ENCODE measurements around the gene MRM2. TPM values are rescaled to one million over a fixed set of nuclear protein-coding genes. Genes with fewer than 3 reads are reported as not detected.
A peak's percentile ranks its signal among the peaks of the same experiment; 100 is the strongest.

MRM2 gene
- total RNA-seq, 4 donors from 2014 or later, result 13.4 to 24.7 (median 15.8) TPM

DNA sequence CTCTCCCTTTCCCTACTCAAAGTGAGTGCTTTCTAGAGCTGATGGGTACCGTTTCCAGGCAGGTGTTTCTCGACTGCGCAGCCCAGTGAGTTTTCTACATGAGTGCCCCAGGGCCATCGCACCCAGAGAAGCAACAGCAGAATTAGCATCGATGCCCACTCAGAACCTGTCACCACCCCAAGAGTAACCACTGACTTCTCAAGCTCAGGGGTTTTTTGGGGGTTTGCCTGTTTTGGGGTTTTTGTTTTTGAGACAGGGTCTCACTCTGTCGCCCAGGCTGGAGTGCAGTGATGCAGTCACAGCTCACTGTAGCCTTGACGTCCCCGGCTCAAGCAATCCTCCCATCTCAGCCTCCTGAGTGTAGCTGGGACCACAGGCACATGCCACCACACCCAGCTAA lies 46.5 kb upstream of the MRM2 start:
- H3K9me3 ChIP-seq, result no peaks in the 10 kb centered on the region
- WGBS, 2 donors, result 90 to 94% methylated on average over 8 of the region's 8 CpGs
- no peak overlapping the region for H3K4me3 ChIP-seq
- H3K4me1 ChIP-seq, result no peaks in the 10 kb centered on the region
- H3K36me3 ChIP-seq, result peaks cover 0 to 13% (median 0%) of the 10 kb centered on the region in 3 donors
- no peak overlapping the region for H3K27ac ChIP-seq
- no peak for DNase-seq (ENCODE audit: low spot score in 2 of 2)
- no peaks in the 10 kb centered on the region for H3K27me3 ChIP-seq
- TF ChIP-seq POLR2A (IDR thresholded peaks at IDR 0.05) (no peak), EP300 (IDR thresholded peaks at IDR 0.05) (no peak)
- TF ChIP-seq, protein P1, sequence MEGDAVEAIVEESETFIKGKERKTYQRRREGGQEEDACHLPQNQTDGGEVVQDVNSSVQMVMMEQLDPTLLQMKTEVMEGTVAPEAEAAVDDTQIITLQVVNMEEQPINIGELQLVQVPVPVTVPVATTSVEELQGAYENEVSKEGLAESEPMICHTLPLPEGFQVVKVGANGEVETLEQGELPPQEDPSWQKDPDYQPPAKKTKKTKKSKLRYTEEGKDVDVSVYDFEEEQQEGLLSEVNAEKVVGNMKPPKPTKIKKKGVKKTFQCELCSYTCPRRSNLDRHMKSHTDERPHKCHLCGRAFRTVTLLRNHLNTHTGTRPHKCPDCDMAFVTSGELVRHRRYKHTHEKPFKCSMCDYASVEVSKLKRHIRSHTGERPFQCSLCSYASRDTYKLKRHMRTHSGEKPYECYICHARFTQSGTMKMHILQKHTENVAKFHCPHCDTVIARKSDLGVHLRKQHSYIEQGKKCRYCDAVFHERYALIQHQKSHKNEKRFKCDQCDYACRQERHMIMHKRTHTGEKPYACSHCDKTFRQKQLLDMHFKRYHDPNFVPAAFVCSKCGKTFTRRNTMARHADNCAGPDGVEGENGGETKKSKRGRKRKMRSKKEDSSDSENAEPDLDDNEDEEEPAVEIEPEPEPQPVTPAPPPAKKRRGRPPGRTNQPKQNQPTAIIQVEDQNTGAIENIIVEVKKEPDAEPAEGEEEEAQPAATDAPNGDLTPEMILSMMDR (IDR thresholded peaks at IDR 0.05), result no peak

DNA sequence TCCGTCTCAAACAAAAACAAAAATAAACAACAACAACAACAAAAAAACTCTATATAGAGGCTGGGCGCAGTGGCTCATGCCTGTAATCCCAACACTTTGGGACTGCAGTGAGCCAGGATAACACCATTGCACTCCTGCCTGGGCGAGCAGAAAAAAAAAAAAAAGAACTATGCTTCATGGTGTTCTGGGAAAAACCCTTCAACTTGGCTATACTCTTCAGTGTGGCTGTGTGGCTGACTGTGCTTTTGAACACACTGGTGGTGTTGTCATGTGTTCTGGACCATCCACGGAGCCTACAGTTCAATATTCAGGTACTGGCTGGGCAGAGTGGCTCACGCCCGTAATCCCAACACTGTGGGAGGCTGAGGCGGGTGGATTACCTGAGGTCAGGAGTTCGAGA lies 45.7 kb upstream of the MRM2 start:
- Histone ChIP-seq H3K4me3 (no peak overlapping the region), H3K9me3 (no peaks in the 10 kb centered on the region), H3K27ac (no peak overlapping the region), H3K27me3 (no peaks in the 10 kb centered on the region), H3K4me1 (no peaks in the 10 kb centered on the region), H3K36me3 (peaks cover 0 to 13% (median 0%) of the 10 kb centered on the region in 3 donors)
- WGBS, 2 donors, result 87 to 96% methylated on average over 8 of the region's 8 CpGs
- TF ChIP-seq EP300 (IDR thresholded peaks at IDR 0.05) (no peak), POLR2A (IDR thresholded peaks at IDR 0.05) (no peak)
- TF ChIP-seq, protein P1 (IDR thresholded peaks at IDR 0.05), result no peak
- DNase-seq (ENCODE audit: low spot score in 2 of 2), result no peak

DNA sequence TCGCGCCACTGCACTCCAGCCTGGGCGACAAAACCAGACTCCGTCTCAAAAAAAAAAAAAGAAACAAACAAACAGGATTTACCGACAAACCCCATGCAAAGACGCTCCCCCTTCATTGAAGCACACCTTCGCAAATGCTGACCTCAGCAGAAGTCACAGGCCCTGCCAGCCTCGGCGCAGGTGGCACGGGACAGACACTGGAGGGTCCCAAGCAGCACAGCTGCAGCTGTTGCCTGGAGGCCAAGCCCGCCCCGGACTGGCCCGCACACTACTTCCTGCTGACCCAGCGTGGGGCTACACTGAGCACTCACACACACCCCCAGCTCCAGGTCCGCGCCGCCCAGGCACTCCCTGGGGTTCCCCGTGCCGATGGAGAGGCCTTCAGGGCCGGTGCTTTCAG lies 41.1 kb upstream of the MRM2 start:
- DNase-seq (ENCODE audit: low spot score in 2 of 2), result no peak
- 91% methylated on average over 18 to 19 of the region's 20 CpGs for WGBS, 2 donors
- no peaks in the 10 kb centered on the region for H3K9me3 ChIP-seq
- H3K4me3 ChIP-seq, result no peak overlapping the region
- TF ChIP-seq EP300 (IDR thresholded peaks at IDR 0.05) (no peak), POLR2A (IDR thresholded peaks at IDR 0.05) (no peak)
- TF ChIP-seq, protein P1 (IDR thresholded peaks at IDR 0.05), result no peak
- H3K27me3 ChIP-seq, result no peaks in the 10 kb centered on the region
- H3K27ac ChIP-seq, result no peak overlapping the region
- H3K4me1 ChIP-seq, result peaks cover 0 to 25% (median 0%) of the 10 kb centered on the region in 4 donors
- H3K36me3 ChIP-seq, result peaks cover 0 to under 1% (median 0%) of the 10 kb centered on the region in 3 donors

DNA sequence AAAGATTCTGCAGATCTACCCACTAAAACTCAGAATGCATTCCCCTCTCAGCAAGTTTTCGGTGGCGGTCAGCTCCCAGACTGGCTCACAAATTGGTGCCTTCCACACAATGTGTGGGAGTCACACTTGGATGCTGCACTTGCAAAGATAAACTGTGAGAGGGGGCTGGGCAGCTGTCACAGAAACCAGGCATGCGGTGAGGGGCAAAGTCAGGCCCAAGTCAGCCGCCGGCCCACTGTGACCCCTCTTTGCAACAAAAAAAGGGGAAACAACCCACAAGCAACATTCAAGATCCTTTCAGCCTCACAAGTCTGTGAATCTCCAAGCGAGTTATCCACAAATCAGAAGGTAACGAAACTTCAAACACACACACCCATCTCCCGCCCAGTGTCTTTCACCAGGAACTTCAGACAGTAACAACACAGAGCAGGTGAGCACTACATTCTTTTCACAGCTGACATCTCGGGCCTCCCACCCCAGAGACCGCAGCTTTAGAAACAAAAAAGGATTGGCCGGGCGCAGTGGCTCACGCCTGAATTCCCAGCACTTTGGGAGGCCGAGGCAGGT lies 40.3 kb upstream of the MRM2 start:
- no peak for DNase-seq (ENCODE audit: low spot score in 2 of 2)
- Histone ChIP-seq H3K27me3 (no peaks in the 10 kb centered on the region), H3K4me1 (peaks cover 0 to 25% (median 0%) of the 10 kb centered on the region in 4 donors), H3K9me3 (no peaks in the 10 kb centered on the region), H3K36me3 (peaks cover 0 to 8% (median 0%) of the 10 kb centered on the region in 3 donors), H3K27ac (peak overlapping the region in 1 of 4 donors; percentile 34), H3K4me3 (no peak overlapping the region)
- 73 to 76% methylated on average over 14 of the region's 14 CpGs for WGBS, 2 donors
- TF ChIP-seq, protein P1 (IDR thresholded peaks at IDR 0.05), result no peak
- TF ChIP-seq POLR2A (IDR thresholded peaks at IDR 0.05), result no peak
- TF ChIP-seq EP300 (IDR thresholded peaks at IDR 0.05), result no peak

DNA sequence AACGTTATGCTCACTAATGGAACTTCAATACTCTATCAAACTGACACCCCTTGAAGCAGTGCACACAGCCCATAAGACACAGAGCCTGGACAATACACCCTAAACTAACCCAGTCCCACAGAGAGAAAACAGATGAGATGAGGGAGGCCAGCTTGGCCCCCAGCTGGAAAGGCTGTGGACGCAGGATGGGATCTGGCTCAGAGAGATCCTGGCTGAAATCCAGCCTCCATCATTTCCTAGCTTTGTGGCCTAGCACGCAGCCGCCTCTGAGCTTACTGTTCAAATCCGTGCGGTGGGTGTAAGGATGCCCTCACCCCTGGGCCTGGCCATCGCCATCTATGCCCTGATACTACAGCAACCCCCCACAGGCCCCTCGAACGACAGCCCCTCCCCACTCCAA lies 39.5 kb upstream of the MRM2 start:
- WGBS, 2 donors, result 28 to 31% methylated on average over 9 of the region's 9 CpGs
- TF ChIP-seq EP300 (IDR thresholded peaks at IDR 0.05) (no peak), POLR2A (IDR thresholded peaks at IDR 0.05) (no peak)
- TF ChIP-seq, protein P1 (IDR thresholded peaks at IDR 0.05), result no peak
- H3K9me3 ChIP-seq, result no peaks in the 10 kb centered on the region
- peaks cover 0 to 15% (median 6%) of the 10 kb centered on the region in 3 donors for H3K36me3 ChIP-seq
- DNase-seq (ENCODE audit: low spot score in 2 of 2), result peak in 1 of 2 donors; percentile 8
- H3K4me1 ChIP-seq, result peaks cover 0 to 25% (median 0%) of the 10 kb centered on the region in 4 donors
- peak overlapping the region in 2 of 4 donors; percentile 34 to 36 for H3K27ac ChIP-seq
- H3K4me3 ChIP-seq, result no peak overlapping the region
- no peaks in the 10 kb centered on the region for H3K27me3 ChIP-seq

Data from tibial nerve (tissue), 4 donors.